ENCODE measurements around the gene RBM44.

DNA sequence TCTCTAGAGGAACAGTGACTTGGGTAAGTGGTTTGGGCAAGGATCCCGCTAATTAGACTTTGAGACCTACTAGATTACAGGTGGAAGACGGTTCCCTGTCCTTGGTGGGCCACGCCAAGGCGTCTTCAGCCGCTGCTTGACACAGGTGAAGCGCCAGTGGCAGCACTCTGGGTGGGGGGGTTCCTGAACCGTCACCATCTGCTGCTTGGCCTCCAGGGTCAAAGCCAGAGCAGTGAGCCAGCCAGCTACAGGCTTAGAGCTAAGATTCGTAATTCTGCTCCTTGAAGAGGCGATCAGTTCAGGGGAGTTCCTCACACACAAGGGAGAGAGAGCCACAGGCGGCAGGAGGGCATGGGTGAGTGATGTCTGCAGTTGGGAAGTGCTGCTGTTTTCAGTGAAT is 39.4 kb upstream of the RBM44 start:
- no peak for TF ChIP-seq ZNF274 (IDR thresholded peaks at IDR 0.05; ENCODE audit: low read length)
- no peak for TF ChIP-seq ZNF274 (tag by site-specific recombination; IDR thresholded peaks at IDR 0.05; ENCODE audit: borderline replicate concordance)
- TF ChIP-seq, protein P1, sequence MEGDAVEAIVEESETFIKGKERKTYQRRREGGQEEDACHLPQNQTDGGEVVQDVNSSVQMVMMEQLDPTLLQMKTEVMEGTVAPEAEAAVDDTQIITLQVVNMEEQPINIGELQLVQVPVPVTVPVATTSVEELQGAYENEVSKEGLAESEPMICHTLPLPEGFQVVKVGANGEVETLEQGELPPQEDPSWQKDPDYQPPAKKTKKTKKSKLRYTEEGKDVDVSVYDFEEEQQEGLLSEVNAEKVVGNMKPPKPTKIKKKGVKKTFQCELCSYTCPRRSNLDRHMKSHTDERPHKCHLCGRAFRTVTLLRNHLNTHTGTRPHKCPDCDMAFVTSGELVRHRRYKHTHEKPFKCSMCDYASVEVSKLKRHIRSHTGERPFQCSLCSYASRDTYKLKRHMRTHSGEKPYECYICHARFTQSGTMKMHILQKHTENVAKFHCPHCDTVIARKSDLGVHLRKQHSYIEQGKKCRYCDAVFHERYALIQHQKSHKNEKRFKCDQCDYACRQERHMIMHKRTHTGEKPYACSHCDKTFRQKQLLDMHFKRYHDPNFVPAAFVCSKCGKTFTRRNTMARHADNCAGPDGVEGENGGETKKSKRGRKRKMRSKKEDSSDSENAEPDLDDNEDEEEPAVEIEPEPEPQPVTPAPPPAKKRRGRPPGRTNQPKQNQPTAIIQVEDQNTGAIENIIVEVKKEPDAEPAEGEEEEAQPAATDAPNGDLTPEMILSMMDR (tag by site-specific recombination; IDR thresholded peaks at IDR 0.05) = no peak

Measured in HEK293 (cell line).